Activated T-cell treated with anti-CD3 and anti-CD28 coated beads for 24 hours (primary cell): ENCODE data around the gene KLHL11.

ENCODE experiments used
- DNase-seq: peaks from one replicate; pipeline ENCODE4 v3.0.0-alpha.2; 2020; ENCODE audit warnings: low read depth

KLHL11 gene, protein sequence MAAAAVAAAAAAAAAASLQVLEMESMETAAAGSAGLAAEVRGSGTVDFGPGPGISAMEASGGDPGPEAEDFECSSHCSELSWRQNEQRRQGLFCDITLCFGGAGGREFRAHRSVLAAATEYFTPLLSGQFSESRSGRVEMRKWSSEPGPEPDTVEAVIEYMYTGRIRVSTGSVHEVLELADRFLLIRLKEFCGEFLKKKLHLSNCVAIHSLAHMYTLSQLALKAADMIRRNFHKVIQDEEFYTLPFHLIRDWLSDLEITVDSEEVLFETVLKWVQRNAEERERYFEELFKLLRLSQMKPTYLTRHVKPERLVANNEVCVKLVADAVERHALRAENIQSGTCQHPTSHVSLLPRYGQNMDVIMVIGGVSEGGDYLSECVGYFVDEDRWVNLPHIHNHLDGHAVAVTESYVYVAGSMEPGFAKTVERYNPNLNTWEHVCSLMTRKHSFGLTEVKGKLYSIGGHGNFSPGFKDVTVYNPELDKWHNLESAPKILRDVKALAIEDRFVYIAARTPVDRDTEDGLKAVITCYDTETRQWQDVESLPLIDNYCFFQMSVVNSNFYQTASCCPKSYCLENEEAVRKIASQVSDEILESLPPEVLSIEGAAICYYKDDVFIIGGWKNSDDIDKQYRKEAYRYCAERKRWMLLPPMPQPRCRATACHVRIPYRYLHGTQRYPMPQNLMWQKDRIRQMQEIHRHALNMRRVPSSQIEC

DNA sequence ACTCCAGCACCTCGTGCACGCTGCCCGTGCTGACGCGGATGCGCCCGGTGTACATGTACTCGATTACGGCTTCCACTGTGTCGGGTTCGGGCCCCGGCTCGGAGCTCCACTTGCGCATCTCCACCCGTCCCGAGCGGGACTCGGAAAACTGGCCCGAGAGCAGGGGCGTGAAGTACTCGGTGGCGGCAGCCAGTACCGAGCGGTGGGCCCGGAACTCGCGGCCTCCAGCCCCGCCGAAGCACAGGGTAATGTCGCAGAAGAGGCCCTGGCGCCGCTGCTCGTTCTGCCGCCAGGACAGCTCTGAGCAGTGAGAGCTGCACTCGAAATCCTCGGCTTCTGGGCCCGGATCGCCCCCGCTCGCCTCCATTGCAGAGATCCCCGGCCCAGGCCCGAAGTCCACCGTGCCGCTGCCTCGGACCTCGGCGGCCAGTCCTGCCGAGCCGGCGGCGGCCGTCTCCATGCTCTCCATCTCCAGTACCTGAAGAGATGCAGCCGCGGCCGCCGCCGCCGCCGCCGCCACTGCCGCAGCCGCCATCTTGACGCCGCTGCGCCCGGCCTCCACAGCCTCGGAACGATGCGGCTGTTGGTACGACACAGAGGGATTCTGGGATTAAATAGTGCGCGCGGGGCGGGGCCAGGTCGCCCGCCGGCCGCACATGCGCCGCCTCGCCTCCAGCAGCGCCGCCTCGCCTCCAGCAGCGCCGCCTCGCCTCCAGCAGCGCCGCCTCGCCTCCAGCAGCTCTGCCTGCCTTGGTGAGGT, at the start of gene KLHL11:
Gene KLHL11, minus strand, starts transcription at position 588 of the 760 bp plus-strand sequence. Its CDS starts 53 bp downstream, at position 535.
- peak; percentile 84 for DNase-seq

GRCh38 chr17:41915020-41915419, 49.8 kb upstream of the KLHL11 start:
- DNase-seq: no peak

DNA sequence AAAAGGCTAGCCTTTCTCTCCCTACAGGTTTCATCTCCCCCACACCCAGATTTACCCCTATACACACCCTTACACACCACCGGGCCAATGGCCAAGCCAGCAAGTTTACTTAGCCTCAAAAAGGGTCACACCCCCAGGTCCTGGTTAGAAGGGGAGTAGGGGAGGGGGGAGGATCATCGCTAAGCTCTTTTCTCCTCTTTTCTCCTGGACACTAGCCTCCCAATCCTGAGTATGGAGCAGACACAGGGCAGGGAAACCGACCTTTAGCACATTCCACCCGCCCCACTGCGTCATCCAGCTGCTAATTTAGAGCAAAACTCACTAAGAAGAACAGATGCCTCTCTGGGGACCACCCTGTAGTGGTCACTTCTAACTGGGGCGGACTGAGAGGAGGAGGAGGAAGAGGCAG, 49.1 kb upstream of the KLHL11 start:
- DNase-seq: no peak

DNA sequence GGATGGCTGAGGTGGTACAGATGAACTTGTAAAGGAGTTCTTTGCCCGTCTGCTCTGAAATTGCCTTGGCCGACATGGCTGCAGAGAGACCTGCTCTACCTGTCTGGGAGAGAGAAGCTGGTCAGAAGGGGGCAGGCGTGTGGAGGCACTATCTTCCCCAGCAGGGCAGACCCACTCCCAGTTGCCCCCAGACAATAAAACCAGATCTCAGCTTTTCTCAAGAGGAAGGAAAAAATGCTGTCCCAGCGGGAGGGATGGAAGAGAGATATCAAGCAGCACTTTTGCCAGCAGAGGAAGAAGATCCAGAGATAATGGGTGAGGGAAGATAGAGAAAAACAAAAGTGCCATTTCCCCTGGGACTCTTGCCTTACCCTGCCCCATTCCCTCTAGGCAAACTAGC, 48.6 kb upstream of the KLHL11 start:
- DNase-seq: no peak

- no peak for DNase-seq
These were observed 47.7 kb upstream of the KLHL11 start for GRCh38 chr17:41912925-41913324.

GRCh38 chr17:41910701-41911391, 45.6 kb upstream of the KLHL11 start:
- no peak for DNase-seq

- no peak for DNase-seq
These were observed 43.9 kb upstream of the KLHL11 start for GRCh38 chr17:41909088-41909487.

DNA sequence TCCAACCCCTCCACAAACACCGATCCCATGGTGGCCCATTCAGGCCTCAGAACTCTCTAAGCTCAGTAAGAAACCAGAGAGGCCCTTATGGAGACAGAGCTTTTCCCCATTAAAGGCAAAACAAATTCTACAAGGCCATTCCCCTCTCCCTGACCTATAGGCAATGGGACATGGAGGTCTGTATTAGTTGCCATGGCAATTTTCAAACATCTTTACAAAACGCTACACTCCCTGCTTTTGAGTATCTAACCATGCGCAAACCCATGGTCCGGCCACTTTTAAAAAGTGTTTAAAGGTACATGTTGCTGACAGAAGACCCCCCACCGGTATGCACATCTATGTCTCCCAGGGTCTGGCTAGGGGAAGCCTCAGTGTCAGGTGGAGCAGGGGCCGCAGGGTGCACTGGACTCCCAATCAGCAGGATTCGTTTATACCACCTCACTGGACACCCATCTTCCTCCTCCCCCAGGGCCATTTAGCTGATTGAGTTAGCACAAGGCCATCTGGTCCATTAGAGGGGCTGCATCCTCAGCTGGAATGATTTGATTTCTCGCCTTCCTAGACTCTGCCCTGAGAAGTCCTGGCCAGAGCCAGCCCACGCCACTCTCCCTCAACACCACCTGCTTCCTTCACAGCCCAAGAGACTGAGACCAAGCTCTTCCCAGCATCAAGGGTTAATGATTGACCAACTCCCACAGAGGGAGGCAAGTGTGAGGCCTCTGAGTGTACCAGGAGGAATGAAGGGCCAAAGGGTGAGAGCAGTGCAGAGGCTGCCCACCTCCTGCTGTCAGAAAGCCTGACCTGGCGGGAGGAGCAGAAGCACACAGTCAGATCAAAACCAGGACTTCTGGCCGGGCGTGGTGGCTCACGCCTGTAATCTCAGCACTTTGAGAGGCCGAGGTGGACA, 42.7 kb upstream of the KLHL11 start:
- no peak for DNase-seq

DNA sequence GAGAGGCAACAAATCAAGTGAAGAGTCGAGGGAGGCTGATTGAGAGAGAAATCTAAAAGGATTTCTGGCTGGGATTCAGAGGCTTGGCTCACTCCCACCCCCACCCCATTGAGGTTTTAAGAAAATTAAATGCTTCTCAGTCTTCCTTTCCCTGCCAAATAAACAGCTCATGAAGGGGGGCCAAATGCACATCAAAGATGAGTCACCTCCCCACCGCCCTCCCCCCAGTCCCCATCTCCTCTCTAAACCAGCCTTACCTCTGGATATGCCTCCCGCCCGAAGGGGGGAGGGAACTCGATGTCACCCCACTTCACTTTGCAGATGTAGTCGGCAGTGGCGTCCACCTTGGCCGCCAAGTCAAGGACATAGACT, 41.9 kb upstream of the KLHL11 start:
- no peak for DNase-seq

DNA sequence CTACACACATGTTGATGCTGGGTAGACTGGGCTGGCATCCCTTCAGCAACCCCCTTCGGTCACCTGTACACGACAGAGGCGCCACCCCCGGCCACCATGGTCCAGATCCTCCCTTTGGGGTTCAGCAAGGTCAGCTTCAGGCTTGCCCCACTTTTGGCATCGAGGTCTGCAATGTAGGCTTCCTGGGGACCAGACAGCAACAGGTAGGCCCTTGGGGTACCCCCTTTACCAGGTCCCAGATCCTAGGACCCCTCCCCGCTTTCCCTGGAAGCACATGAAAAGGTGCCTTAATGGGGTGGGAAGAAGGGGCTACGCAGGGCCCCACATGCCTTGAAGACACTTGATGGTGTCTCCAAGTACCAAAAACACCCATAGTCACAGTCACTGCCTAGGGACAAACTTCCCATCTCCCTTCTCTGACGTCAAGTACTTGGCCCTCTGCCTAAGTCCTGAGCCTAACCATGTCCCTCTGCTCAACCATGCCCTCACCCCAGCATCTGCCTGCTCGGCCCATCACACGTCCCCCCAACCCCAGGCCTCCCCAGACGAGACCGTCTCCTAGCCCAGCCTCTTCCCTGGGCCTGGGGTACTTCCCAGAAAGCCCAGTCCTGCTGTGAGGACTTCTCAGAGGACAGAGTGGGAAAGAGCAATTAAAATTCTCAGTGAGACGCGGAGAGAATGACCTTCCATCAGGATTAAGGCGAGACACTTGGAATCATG, 41.4 kb upstream of the KLHL11 start:
- no peak for DNase-seq

DNA sequence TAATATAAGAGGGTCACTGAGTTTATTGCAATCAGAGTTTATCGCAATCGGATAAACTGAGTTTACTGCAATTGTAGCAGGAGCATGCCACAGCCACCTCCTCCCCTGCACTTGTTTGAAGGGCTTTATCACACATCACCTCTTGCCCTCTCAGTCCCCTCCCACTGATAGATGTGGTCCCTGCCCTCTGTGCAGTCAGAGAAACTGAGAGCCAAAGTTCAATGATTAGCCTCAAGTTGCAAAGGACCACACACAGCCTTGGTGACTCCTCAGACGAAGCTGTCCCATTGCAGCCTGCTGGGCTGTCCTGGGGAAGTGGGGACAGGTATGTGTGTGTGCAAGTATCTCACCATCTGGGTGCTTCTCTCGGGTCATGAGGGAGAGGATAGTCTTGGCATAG, 39.9 kb upstream of the KLHL11 start:
- no peak for DNase-seq

- DNase-seq: no peak
These were observed 39.1 kb upstream of the KLHL11 start for GRCh38 chr17:41904242-41904841.

GRCh38 chr17:41901646-41902045, 36.4 kb upstream of the KLHL11 start:
- DNase-seq: no peak

- no peak for DNase-seq
These were observed 31.5 kb upstream of the KLHL11 start for GRCh38 chr17:41896726-41897125.

- no peak for DNase-seq
These were observed 30.4 kb upstream of the KLHL11 start for GRCh38 chr17:41895617-41896016.

- DNase-seq: no peak
These were observed 29.6 kb upstream of the KLHL11 start for GRCh38 chr17:41894791-41895331.

GRCh38 chr17:41893384-41893783, 28.2 kb upstream of the KLHL11 start:
- DNase-seq: no peak

GRCh38 chr17:41892021-41892376, 26.8 kb upstream of the KLHL11 start:
- no peak for DNase-seq

DNA sequence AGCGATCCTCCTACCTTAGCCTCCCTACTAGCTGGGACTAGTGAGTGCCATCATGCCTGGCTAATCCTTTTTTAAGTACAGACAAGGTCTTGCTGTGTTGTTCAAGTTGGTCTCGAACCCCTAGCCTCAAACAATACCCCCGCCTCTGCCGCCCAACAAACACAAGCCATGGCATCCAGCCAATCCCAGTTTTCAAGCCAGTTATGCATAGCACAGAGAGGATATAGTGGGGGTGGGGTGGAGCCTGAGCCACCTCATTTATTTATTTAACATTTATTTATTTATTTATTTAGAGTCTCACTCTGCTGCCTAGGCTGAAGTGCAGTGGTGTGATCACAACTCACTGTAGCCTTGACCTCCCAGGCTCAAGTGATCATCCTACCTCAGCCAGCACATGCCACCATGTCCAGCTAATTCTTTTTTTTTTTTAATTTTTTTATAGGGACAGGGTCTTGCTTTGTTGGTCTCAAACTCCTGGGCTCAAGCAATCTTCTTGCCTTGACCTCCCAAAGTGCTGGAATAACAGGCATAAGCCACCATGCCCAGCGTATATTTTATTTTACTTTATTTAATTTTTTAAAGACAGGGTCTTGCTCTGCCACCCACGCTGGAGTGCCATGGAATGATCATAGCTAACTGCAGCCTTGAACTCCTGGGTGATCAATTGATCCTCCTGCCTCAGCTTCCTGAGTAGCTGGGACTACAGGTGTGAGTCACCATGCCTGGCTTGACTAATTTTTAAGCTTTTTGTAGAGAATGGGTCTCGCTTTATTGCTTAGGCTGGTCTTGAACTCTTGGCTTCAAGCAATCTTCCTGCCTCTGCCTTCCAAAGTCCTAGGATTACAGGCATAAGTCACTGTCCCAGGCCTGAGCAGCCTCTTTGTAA, 26.2 kb upstream of the KLHL11 start:
- DNase-seq: no peak
